ENCODE data around the gene AAGAB. TPM values are rescaled to one million over a fixed set of nuclear protein-coding genes. Genes with fewer than 3 reads are reported as not detected.

AAGAB gene
- total RNA-seq, 1 experiment from 2014 or later: 56.5 TPM

GRCh38 chr15:67173005-67173404 is 81.5 kb downstream of the AAGAB start:
- Histone ChIP-seq H3K9me3 (ENCODE audit: insufficient read depth, low read depth) (no peaks in the 10 kb centered on the region), H3K79me2 (ENCODE audit: low read depth) (peaks cover 51% of the 10 kb centered on the region), H3F3A (ENCODE audit: insufficient read depth, low read depth) (peaks cover 72% of the 10 kb centered on the region), H3K4me1 (replicated peaks; ENCODE audit: insufficient read depth) (peaks cover 46% of the 10 kb centered on the region), H3K4me3 (no peak overlapping the region), H3K9me2 (ENCODE audit: insufficient read depth) (no peaks in the 10 kb centered on the region), H3K27me3 (ENCODE audit: insufficient read depth, low read depth) (no peaks in the 10 kb centered on the region), H4K20me1 (ENCODE audit: insufficient read depth) (no peaks in the 10 kb centered on the region), H3K4me2 (no peak overlapping the region), H3K27ac (peak overlapping the region; percentile 85), H3K36me3 (ENCODE audit: low read depth) (peaks cover 20% of the 10 kb centered on the region), H2AFZ (no peak overlapping the region)
- CTCF ChIA-PET: no interaction called here
- TF ChIP-seq EZH2 (IDR thresholded peaks at IDR 0.05; ENCODE audit: low read depth) (no peak), CTCF (conservative IDR thresholded peaks at IDR 0.05) (no peak)
- intact Hi-C loops (cut with micrococcal nuclease; ENCODE audit: unreplicated experiment): no loop called here
- BruUV-seq (replicated peaks): no TSS peak
- POLR2A ChIA-PET (ENCODE audit: unreplicated experiment): no interaction called here
- no peak for DNase-seq

- POLR2A ChIA-PET (ENCODE audit: unreplicated experiment): no interaction called here
- TF ChIP-seq CTCF (conservative IDR thresholded peaks at IDR 0.05): no peak
- no peak for TF ChIP-seq EZH2 (IDR thresholded peaks at IDR 0.05; ENCODE audit: low read depth)
- Histone ChIP-seq H3K27me3 (ENCODE audit: insufficient read depth, low read depth) (no peaks in the 10 kb centered on the region), H2AFZ (no peak overlapping the region), H3K79me2 (ENCODE audit: low read depth) (peaks cover 47% of the 10 kb centered on the region), H3K4me3 (no peak overlapping the region), H3F3A (ENCODE audit: insufficient read depth, low read depth) (peaks cover 65% of the 10 kb centered on the region), H3K9me3 (ENCODE audit: insufficient read depth, low read depth) (no peaks in the 10 kb centered on the region), H4K20me1 (ENCODE audit: insufficient read depth) (no peaks in the 10 kb centered on the region), H3K27ac (peak overlapping the region; percentile 85), H3K4me1 (replicated peaks; ENCODE audit: insufficient read depth) (peaks cover 38% of the 10 kb centered on the region), H3K4me2 (no peak overlapping the region), H3K36me3 (ENCODE audit: low read depth) (peaks cover 20% of the 10 kb centered on the region), H3K9me2 (ENCODE audit: insufficient read depth) (no peaks in the 10 kb centered on the region)
- intact Hi-C loops (cut with micrococcal nuclease; ENCODE audit: unreplicated experiment): no loop called here
- CTCF ChIA-PET: no interaction called here
- no TSS peak for BruUV-seq (replicated peaks)
- DNase-seq: no peak
These were observed 82.3 kb downstream of the AAGAB start for GRCh38 chr15:67172172-67172571.

GRCh38 chr15:67171471-67171870 is 83.0 kb downstream of the AAGAB start:
- CTCF ChIA-PET: no interaction called here
- BruUV-seq (replicated peaks): no TSS peak
- H3K9me3 ChIP-seq (ENCODE audit: insufficient read depth, low read depth): no peaks in the 10 kb centered on the region

More at GRCh38 chr15:67171471-67171870, 83.0 kb downstream of the AAGAB start:
- Histone ChIP-seq H3K27me3 (ENCODE audit: insufficient read depth, low read depth) (no peaks in the 10 kb centered on the region), H3K4me3 (no peak overlapping the region), H3K9me2 (ENCODE audit: insufficient read depth) (no peaks in the 10 kb centered on the region), H4K20me1 (ENCODE audit: insufficient read depth) (no peaks in the 10 kb centered on the region), H2AFZ (no peak overlapping the region), H3K4me2 (no peak overlapping the region), H3F3A (ENCODE audit: insufficient read depth, low read depth) (peaks cover 60% of the 10 kb centered on the region), H3K79me2 (ENCODE audit: low read depth) (peaks cover 40% of the 10 kb centered on the region), H3K4me1 (replicated peaks; ENCODE audit: insufficient read depth) (peaks cover 37% of the 10 kb centered on the region), H3K36me3 (ENCODE audit: low read depth) (peaks cover 20% of the 10 kb centered on the region), H3K27ac (peak overlapping the region; percentile 85; the same call in 1 of the 2 replicates)
- intact Hi-C loops (cut with micrococcal nuclease; ENCODE audit: unreplicated experiment): no loop called here
- POLR2A ChIA-PET (ENCODE audit: unreplicated experiment): no interaction called here
- no peak for DNase-seq
- TF ChIP-seq CTCF (conservative IDR thresholded peaks at IDR 0.05) (no peak), EZH2 (IDR thresholded peaks at IDR 0.05; ENCODE audit: low read depth) (no peak)

Data from PC-9 (cell line).